Hepatocyte (in vitro differentiated cells): ENCODE data around the gene MRPL55. TPM values are rescaled to one million over a fixed set of nuclear protein-coding genes. Genes with fewer than 3 reads are reported as not detected.

Source experiments
- DNase-seq: peaks from one replicate; pipeline ENCODE4 v3.0.0-alpha.2; 2016; ENCODE audit warnings: low spot score
- H2AFZ ChIP-seq: fragments of 200-600 bp; sonication (generic); 2 replicates; pipeline ENCODE4 v1.6.0; 2016; ENCODE audit warnings: antibody characterized with exemption, mild to moderate bottlenecking
- H3K27ac ChIP-seq: fragments of 200-600 bp; sonication (generic); 2 replicates; pipeline ENCODE4 v1.5.1; 2016; ENCODE audit warnings: mild to moderate bottlenecking
- H3K27me3 ChIP-seq: fragments of 200-600 bp; sonication (generic); 2 replicates; pipeline ENCODE4 v1.6.1; 2016
- H3K36me3 ChIP-seq: fragments of 200-600 bp; sonication (generic); replicated peaks from 2 replicates; pipeline ENCODE4 v1.5.1; 2016; ENCODE audit warnings: low read depth; ENCODE audit not compliant: insufficient read depth
- H3K4me1 ChIP-seq: fragments of 200-600 bp; sonication (generic); 2 replicates; pipeline ENCODE4 v1.5.1; 2016; ENCODE audit warnings: mild to moderate bottlenecking, moderate library complexity; ENCODE audit not compliant: insufficient read depth
- H3K4me2 ChIP-seq: fragments of 200-600 bp; sonication (generic); 2 replicates; pipeline ENCODE4 v1.6.0; 2016
- H3K4me3 ChIP-seq: fragments of 200-600 bp; sonication (generic); 2 replicates; pipeline ENCODE4 v1.5.1; 2016; ENCODE audit warnings: mild to moderate bottlenecking
- H3K79me2 ChIP-seq: fragments of 200-600 bp; sonication (generic); 2 replicates; pipeline ENCODE4 v1.6.0; 2017; ENCODE audit warnings: mild to moderate bottlenecking
- H3K9me2 ChIP-seq: fragments of 200-600 bp; sonication (generic); replicated peaks from 2 replicates; pipeline ENCODE4 v1.6.0; 2017; ENCODE audit warnings: mild to moderate bottlenecking; ENCODE audit not compliant: insufficient read depth
- H3K9me3 ChIP-seq: fragments of 200-600 bp; sonication (generic); 2 replicates; pipeline ENCODE4 v1.5.1; 2016; ENCODE audit warnings: low read depth, mild to moderate bottlenecking
- H4K20me1 ChIP-seq: fragments of 200-600 bp; sonication (generic); 2 replicates; pipeline ENCODE4 v1.6.0; 2016; ENCODE audit warnings: mild to moderate bottlenecking; ENCODE audit not compliant: insufficient read depth, poor library complexity, severe bottlenecking
- CTCF ChIP-seq: fragments of 200-600 bp; sonication (generic); IDR thresholded peaks from 2 replicates; pipeline ENCODE4 v1.5.1; 2016; ENCODE audit warnings: antibody characterized with exemption, mild to moderate bottlenecking; ENCODE audit not compliant: poor library complexity
- EZH2 ChIP-seq: fragments of 200-600 bp; sonication (generic); IDR thresholded peaks from 2 replicates; pipeline ENCODE4 v1.6.1; 2016; ENCODE audit warnings: antibody characterized with exemption, mild to moderate bottlenecking, borderline replicate concordance
- EZH2phosphoT487 ChIP-seq: fragments of 200-600 bp; sonication (generic); IDR thresholded peaks from one replicate; pipeline ENCODE4 v1.6.1; 2018; ENCODE audit warnings: antibody characterized with exemption, mild to moderate bottlenecking, low read depth, moderate library complexity; ENCODE audit not compliant: unreplicated experiment, severe bottlenecking
- WGBS: methylation state at CpG from one replicate; pipeline ENCODE4 v1.1.6; 2016; ENCODE audit warnings: low lambda C conversion rate; ENCODE audit errors: missing lambda C conversion rate; 5-methylcytosine and 5-hydroxymethylcytosine counted together
- polyA plus RNA-seq: library from polyadenylated mRNA; unstranded; fragments of >200 nt; fragmentation: Nextera tagmentation; extraction: Ambion mirVana; gene quantifications from 2 replicates; pipeline ENCODE4 v1.2.1, GENCODE V29; 2016
- total RNA-seq: library from RNA; depleted of rRNA; stranded (reverse); fragments of >200 nt; gene quantifications from 2 replicates; pipeline ENCODE4 v1.2.3, GENCODE V29; 2014

The MRPL55 gene
- total and polyA plus RNA-seq, 2 experiments from 2014 or later = 64.8 to 130 TPM

- H3K9me3 ChIP-seq = peaks cover 8% of the 10 kb centered on the region
- H3K4me2 ChIP-seq = no peak overlapping the region
- no peak overlapping the region for H3K4me3 ChIP-seq
- H3K27me3 ChIP-seq = no peaks in the 10 kb centered on the region
- 95% methylated on average over 33 of the region's 34 CpGs for WGBS
- H3K9me2 ChIP-seq = no peaks in the 10 kb centered on the region
- H3K4me1 ChIP-seq = peaks cover 4% of the 10 kb centered on the region
- no peak overlapping the region for H2AFZ ChIP-seq
- H4K20me1 ChIP-seq = peaks cover 94% of the 10 kb centered on the region
- H3K79me2 ChIP-seq = peaks cover 95% of the 10 kb centered on the region
- no peaks in the 10 kb centered on the region for H3K36me3 ChIP-seq
- TF ChIP-seq CTCF = no peak
- TF ChIP-seq EZH2phosphoT487 = no peak
- DNase-seq = no peak
- no peak overlapping the region for H3K27ac ChIP-seq
These were observed 11.6 kb downstream of the MRPL55 start for GRCh38 chr1:228097333-228098081.

- Histone ChIP-seq H3K27me3 (no peaks in the 10 kb centered on the region), H3K27ac (no peak overlapping the region), H3K4me1 (peaks cover 1% of the 10 kb centered on the region), H3K36me3 (no peaks in the 10 kb centered on the region), H2AFZ (no peak overlapping the region), H4K20me1 (peaks cover 98% of the 10 kb centered on the region), H3K4me3 (no peak overlapping the region), H3K9me2 (no peaks in the 10 kb centered on the region), H3K4me2 (no peak overlapping the region), H3K9me3 (peaks cover 8% of the 10 kb centered on the region), H3K79me2 (peaks cover 98% of the 10 kb centered on the region)
- WGBS = 95% methylated on average over 13 of the region's 13 CpGs
- TF ChIP-seq EZH2 (no peak), CTCF (no peak), EZH2phosphoT487 (no peak)
- DNase-seq = no peak
These were observed 12.4 kb downstream of the MRPL55 start for GRCh38 chr1:228096416-228097332.

DNA sequence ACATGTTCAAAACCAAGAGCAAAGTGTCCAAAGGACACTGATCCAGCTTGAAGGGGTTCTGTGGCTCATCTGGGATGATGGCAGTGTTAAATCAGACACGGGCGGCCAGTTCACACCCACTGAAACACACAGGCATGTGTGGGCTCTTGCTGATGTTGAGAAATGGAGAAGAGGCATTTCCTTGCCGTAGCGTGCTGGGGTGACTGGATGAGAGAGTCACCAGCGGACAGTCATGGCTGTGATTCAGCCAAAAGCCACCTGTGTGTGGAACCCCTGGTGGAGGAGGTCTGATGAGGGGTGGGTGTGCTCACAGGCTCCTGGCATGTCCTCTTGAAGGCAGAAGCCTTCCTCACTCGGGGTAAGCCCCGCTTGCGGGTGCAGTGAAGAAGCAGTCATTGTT, 13.2 kb downstream of the MRPL55 start:
- H3K36me3 ChIP-seq = no peaks in the 10 kb centered on the region
- peaks cover 8% of the 10 kb centered on the region for H3K9me3 ChIP-seq
- H3K27ac ChIP-seq = no peak overlapping the region
- H3K4me1 ChIP-seq = peaks cover 7% of the 10 kb centered on the region
- peaks cover 98% of the 10 kb centered on the region for H3K79me2 ChIP-seq
- H3K4me3 ChIP-seq = no peak overlapping the region
- no peak overlapping the region for H2AFZ ChIP-seq
- H3K9me2 ChIP-seq = no peaks in the 10 kb centered on the region
- H3K4me2 ChIP-seq = no peak overlapping the region
- TF ChIP-seq EZH2 (no peak), EZH2phosphoT487 (no peak), CTCF (no peak)
- DNase-seq = no peak
- 95% methylated on average over 8 of the region's 8 CpGs for WGBS
- peaks cover 98% of the 10 kb centered on the region for H4K20me1 ChIP-seq
- no peaks in the 10 kb centered on the region for H3K27me3 ChIP-seq
